BJ (cell line): Measurements from ENCODE around the gene ANAPC1. TPM values are rescaled to one million over a fixed set of nuclear protein-coding genes. Genes with fewer than 3 reads are reported as not detected.
"Not testable (repeated sequence)": the region's sequence is repeated elsewhere in the genome, so short reads cannot be mapped to it uniquely, and the experiment has no call there.

ENCODE experiments used
- CTCF ChIA-PET: fragments of 350-600 bp; formaldehyde crosslinking; extraction: SDS; loops from one replicate; lab custom pipeline; 2021; ENCODE audit warnings: antibody characterized with exemption, inconsistent platforms; lab: Yijun Ruan, JAX
- POLR2A ChIA-PET: fragments of 300-600 bp; sonication (Branson Sonifier 250); formaldehyde crosslinking; extraction: SDS; loops from one replicate; lab custom pipeline; 2021; ENCODE audit warnings: antibody characterized with exemption; lab: Charles Lee
- DNase-seq: peaks from one replicate; pipeline ENCODE4 v3.0.0-alpha.2; 2011; ENCODE audit warnings: low read depth
- H3K27me3 ChIP-seq: 2 replicates; pipeline ENCODE4 v1.6.0; 2011; ENCODE audit warnings: low read length; ENCODE audit not compliant: control insufficient read depth, insufficient read depth
- H3K36me3 ChIP-seq: 2 replicates; pipeline ENCODE4 v1.5.1; 2011; ENCODE audit warnings: low read length; ENCODE audit not compliant: control insufficient read depth, insufficient read depth
- H3K4me3 ChIP-seq: 2 replicates; pipeline ENCODE4 v1.5.1; 2011; ENCODE audit warnings: low read depth, mild to moderate bottlenecking, control low read depth, low read length
- polyA plus RNA-seq: library from polyadenylated mRNA; depleted of rRNA; stranded (reverse); fragments of >200 nt; gene quantifications from 2 replicates; pipeline ENCODE4 v1.2.3, GENCODE V29; 2011

The ANAPC1 gene
- polyA plus RNA-seq, 1 experiment, result 20.3 TPM

DNA sequence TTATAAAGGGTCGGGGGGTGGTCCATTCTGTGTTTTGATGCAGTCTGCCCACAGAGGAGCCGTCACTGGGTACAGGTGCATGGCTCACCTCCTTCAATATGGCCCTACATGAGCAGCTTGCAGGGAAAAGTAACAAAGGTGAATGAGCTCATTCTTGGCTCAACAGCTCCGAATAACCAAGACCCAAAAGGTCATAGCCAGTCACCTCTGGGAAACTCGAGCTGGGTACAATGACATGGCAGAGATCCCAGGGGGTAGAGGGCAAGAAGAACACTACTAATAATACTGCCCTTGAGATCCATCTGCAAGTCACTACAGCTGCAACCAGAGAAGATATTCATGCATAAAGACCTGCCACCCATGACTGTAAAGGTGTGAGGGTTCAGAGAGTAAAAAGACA, 106.8 kb downstream of the ANAPC1 start:
- H3K36me3 ChIP-seq, POLR2A ChIA-PET, H3K27me3 ChIP-seq: not testable (repeated sequence)

DNA sequence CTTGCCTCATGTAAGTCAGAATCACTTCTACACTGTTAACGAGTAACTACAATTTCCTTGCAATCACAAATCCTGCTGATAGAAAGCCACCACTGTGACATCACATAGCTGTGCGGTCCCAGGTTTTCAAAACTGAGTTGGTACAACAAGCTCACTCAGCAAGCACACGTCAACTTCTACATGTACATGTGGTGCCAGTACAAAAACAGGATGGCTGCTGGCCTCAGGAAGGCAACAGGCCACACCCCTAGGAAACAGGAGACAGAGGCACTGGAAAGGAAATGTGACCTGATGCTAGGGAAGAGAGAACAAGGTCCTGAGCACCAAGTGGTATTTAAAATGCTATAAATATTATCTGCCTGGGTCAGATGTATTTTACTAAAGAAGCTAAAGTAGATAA, 107.7 kb downstream of the ANAPC1 start:
- DNase-seq, CTCF ChIA-PET, H3K36me3 ChIP-seq, H3K4me3 ChIP-seq, H3K27me3 ChIP-seq, POLR2A ChIA-PET: not testable (repeated sequence)

More for the DNA sequence above, 106.8 kb downstream of the ANAPC1 start:
- DNase-seq, H3K4me3 ChIP-seq, CTCF ChIA-PET: not testable (repeated sequence)

DNA sequence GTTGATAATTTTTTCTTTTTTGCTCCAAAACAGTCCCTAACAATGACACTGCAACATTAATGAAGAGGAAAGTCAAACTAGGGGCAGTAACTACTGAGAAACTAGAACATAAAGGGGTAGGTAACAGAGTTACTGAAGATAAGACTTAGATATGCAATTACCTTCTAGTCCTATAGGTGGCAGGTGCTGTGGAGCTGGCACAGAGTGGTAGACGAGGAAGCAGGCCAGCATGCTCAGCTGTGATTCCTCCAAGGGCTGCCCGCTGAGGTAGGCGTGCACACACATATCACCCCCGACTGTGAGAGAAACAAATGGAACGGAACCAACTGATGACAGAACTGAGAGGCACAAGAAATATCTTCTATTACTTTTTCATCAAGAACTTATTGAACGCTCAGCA, 111.8 kb downstream of the ANAPC1 start:
- H3K4me3 ChIP-seq, H3K27me3 ChIP-seq, CTCF ChIA-PET, H3K36me3 ChIP-seq, POLR2A ChIA-PET, DNase-seq: not testable (repeated sequence)

DNA sequence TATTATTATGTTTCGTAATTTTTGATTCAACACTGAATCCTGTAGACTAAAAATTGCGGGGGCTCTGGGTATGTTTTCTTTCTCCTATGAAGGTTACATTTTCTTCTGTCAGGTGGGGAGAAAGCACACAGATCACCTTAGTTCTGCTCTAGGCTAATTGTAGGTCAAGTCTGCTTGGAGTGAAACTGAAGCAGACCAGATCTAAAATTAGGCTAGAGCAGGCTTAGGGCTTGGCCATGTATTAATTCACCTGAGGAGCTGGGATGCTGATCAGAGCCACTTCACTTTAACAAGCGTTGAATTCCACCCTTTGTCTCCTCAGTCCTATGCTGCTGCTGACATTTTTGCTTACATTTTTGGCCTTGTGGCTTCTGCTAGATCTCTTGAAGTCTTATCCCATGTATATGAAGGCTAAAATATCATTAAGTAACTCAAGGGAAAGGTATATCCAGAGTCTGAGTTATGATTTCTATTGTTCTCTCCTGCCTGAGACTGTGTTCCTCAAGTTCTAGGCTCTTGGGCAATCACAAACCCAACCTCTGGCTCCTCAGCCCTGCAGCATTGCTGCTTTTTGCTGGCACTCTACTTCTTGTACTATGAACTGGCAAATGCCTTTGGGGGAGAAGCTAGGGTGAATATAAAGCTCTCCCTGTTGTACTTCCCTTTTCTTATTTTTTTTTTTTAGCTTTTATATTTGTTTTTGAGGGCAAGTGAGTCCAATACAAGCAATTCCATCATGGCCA, 112.9 kb downstream of the ANAPC1 start:
- H3K4me3 ChIP-seq, DNase-seq, POLR2A ChIA-PET, H3K27me3 ChIP-seq, H3K36me3 ChIP-seq, CTCF ChIA-PET: not testable (repeated sequence)

DNA sequence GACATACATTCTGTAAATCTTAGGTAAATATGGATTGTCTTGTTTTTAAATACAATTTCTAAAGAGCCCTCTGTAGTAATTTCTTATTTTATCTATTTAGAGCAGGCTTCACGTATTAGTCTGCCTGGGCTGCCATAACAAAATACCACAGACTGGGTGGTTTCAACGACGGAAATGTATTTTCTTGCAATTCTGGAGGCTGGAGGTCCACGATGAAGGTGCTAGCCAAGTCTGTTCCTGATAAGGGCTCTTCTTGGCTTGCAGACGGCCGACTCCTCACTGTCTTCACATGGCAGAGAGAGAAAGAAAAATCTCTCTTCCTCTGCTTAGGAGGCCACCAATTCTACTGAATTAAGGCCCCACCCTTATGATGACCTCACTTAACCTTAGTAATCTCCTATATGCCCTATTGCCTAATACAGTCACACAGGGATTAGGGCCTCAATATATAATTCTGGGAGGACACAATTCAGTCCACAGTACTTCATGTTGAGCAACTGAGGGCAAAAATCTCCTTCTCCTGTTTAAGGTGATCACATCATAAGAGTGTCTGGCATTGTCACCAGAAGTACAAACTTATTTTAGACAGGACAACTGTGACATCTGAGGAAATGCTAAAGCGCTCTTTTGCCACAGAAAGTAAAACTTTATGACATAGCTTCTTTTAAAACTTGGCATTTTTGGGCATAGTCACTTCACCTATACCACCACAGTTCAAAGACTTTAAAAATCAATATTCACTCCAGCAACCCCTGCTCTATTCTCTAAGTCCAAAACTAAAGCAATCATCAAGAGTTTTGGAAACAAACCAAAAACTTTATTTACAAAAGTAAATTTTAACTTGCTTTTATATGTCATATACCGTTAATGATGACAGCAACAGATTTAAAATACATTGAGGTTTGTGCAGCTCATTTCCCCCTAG, 115.5 kb downstream of the ANAPC1 start:
- CTCF ChIA-PET, POLR2A ChIA-PET, H3K4me3 ChIP-seq, H3K27me3 ChIP-seq, H3K36me3 ChIP-seq, DNase-seq: not testable (repeated sequence)

DNA sequence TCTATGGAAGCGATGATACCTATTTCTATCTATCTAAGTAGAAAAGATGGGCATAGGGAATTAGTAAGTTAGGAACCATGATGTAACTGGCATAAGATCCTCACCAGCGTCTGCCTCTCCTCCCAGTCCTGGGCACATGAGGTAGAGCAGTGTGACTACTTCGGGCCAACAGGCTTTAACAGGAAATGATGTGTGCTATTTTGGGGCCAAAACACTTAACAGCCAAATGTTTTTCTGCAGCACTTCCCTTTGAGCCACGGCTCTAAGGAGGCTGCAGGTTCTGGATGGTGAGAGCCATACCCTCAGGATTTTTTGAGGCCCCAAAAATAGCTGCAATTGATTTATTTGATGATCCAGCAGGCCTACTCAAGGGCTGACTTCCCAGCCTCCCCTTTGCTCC, 116.9 kb downstream of the ANAPC1 start:
- H3K36me3 ChIP-seq, CTCF ChIA-PET, H3K27me3 ChIP-seq, DNase-seq, H3K4me3 ChIP-seq, POLR2A ChIA-PET: not testable (repeated sequence)

DNA sequence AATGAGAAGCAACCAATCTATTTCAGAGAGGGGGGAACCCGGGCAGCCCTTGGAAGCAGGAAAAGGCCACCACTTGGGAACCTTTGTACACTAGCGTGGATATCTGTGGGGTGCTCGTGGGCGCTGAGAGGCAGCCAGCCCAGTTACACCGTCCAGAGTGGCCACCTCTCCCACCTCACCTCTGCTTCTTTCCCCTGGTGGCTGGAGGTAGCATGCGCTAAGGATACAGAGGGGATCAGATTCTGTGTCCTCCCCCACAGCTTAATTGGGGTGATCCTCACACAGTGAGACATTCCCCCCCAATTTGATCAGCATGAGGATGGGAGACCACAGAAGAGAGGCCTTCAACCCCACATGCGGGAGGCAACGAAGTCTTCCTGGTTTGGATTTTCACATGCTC, 117.7 kb downstream of the ANAPC1 start:
- POLR2A ChIA-PET, H3K4me3 ChIP-seq, H3K27me3 ChIP-seq, H3K36me3 ChIP-seq, DNase-seq, CTCF ChIA-PET: not testable (repeated sequence)

DNA sequence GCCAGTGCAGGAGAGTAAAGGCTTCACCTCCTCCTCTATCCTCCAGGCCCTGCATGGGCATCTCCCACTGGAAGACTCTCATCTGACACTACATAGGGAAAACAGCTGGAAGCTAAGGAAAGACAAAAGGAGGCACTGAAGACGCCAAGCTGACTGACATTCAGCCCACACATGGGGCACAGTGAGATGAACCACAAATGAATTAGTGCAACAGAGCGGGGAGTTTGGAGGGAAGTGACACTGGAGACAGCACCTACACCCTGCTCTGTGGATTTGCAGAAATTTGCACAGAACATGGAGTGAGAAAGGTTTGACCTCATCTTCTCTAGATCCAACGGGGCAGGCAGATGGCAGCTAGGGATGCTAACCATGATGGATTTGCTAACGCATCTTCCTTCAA, 119.8 kb downstream of the ANAPC1 start:
- H3K4me3 ChIP-seq, H3K36me3 ChIP-seq, DNase-seq, POLR2A ChIA-PET, CTCF ChIA-PET, H3K27me3 ChIP-seq: not testable (repeated sequence)

DNA sequence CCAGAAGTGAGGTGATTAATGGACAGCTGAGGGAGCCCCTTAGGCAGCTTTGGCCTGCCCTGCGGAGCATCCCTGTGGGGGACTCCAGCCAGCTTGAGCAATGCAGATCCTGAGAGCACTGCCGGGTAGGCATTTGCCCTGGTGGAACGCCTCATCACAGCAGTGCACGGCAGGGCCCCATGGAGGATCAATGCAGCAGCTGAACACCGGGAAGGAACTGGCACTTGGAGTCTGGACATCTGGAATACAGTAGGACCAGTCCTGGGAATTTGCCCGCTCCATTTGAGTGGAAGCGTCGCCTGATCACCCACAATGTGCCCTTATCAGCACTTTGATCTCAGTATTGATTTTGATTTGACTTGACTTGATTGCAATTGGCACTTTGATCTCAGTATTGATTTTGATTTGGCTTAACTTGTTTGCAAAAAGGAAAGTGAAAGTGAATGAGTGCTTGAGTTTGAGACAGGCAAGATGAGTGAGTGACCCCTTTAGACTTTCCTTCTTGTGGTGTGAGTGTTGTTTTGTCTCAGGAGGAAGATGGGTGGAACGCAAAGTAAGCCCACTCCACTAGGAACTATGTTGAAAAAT, 123.2 kb downstream of the ANAPC1 start:
- CTCF ChIA-PET, DNase-seq, H3K36me3 ChIP-seq, H3K4me3 ChIP-seq, POLR2A ChIA-PET, H3K27me3 ChIP-seq: not testable (repeated sequence)

DNA sequence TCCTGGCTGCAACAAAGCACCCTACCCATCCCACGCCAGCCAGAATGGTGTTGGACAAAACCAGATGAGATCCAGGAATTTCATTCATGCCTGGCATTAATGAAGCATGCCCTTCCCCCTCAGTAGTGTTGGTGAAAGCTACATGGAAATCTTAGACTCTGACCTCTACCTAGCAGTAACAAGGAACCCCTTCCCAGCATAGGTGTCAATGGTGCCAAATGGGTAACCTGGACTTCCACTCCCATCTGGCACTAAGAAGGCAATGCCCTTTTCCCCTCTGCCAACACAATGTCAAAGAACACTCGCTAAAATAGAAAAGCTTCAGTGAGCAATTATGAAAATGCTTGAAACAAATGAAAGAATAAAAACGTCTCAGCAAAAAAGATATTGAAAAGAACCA, 131.5 kb downstream of the ANAPC1 start:
- POLR2A ChIA-PET, CTCF ChIA-PET, H3K36me3 ChIP-seq, H3K27me3 ChIP-seq, DNase-seq, H3K4me3 ChIP-seq: not testable (repeated sequence)

DNA sequence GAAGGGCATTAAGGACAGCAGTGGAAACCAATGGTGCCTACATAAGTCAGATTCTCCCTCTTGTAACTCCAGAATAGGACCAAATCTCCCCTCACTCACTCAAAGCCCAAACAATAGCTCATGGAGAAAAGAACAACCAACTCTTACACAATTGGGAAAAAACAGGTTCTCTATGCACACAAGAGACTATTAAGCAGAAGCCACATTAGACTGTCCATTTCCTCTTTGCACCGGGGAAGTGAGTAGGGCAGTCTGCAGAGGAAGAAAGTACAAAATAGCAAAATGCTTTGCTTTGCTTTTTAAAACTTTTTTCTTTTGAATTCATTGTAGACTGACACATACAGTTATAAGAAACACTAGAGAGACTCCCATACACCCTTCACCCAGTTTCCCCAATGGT, 133.4 kb downstream of the ANAPC1 start:
- H3K27me3 ChIP-seq, CTCF ChIA-PET, POLR2A ChIA-PET, H3K36me3 ChIP-seq, DNase-seq, H3K4me3 ChIP-seq: not testable (repeated sequence)

DNA sequence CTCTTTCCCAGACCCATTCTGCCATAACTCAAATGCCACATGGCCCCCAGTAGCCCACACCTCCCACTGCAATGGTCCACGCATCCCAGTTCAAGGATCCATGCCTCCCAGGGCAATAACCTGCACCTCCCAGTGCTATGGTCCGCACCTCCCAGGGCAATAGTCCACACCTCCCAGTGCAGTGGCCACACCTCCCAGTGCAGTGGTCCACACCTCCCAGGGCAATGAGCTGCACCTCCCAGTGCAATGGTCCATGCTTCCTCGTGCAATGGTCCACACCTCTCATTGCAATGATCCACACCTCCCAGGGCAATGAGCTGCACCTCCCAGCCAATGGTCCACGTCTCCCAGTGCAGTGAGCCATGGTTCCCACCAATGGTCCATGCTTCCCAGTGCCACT, 135.6 kb downstream of the ANAPC1 start:
- POLR2A ChIA-PET, H3K27me3 ChIP-seq, H3K4me3 ChIP-seq, DNase-seq, H3K36me3 ChIP-seq: not testable (repeated sequence)
- CTCF ChIA-PET, result interaction anchor here (0.6 kb wide), 1 partner anchor 1006 kb away, joined by 3 read pairs; no protein-coding TSS in a partner anchor
